HG03460 (cell line): ENCODE results near the gene SLC27A4.

Source experiments
- ATAC-seq: cut with Tn5 transposase; IDR thresholded peaks from one replicate; pipeline ENCODE4 v1.9.1; 2021; ENCODE audit not compliant: unreplicated experiment

The SLC27A4 gene

GRCh38 chr9:128339761-128340690 lies at the start of gene SLC27A4:
Gene SLC27A4 (plus strand): TSS chr9:128340527. CDS start chr9:128343133, 2,606 bp downstream.
- ATAC-seq = peak; percentile 84

GRCh38 chr9:128292009-128292408 lies 48.3 kb upstream of the SLC27A4 start:
- no peak for ATAC-seq

- no peak for ATAC-seq
Measured at GRCh38 chr9:128293091-128293490, 47.2 kb upstream of the SLC27A4 start.

GRCh38 chr9:128294142-128294541 lies 46.2 kb upstream of the SLC27A4 start:
- no peak for ATAC-seq

GRCh38 chr9:128296340-128297220 lies 43.7 kb upstream of the SLC27A4 start:
- ATAC-seq = no peak

- no peak for ATAC-seq
Measured at GRCh38 chr9:128297221-128297773, 43.0 kb upstream of the SLC27A4 start.

GRCh38 chr9:128298535-128299482 lies 41.5 kb upstream of the SLC27A4 start:
- no peak for ATAC-seq

GRCh38 chr9:128304136-128304970 lies 36.0 kb upstream of the SLC27A4 start:
- no peak for ATAC-seq

GRCh38 chr9:128304971-128305288 lies 35.4 kb upstream of the SLC27A4 start:
- ATAC-seq = no peak

- ATAC-seq = no peak
Measured at GRCh38 chr9:128309551-128309950, 30.8 kb upstream of the SLC27A4 start.

- no peak for ATAC-seq
Measured at GRCh38 chr9:128310461-128310860, 29.9 kb upstream of the SLC27A4 start.

- no peak for ATAC-seq
Measured at GRCh38 chr9:128314697-128315096, 25.6 kb upstream of the SLC27A4 start.

- ATAC-seq = no peak
Measured at GRCh38 chr9:128316421-128316820, 23.9 kb upstream of the SLC27A4 start.

GRCh38 chr9:128317629-128318028 lies 22.7 kb upstream of the SLC27A4 start:
- ATAC-seq = no peak

- no peak for ATAC-seq
Measured at GRCh38 chr9:128321343-128321742, 19.0 kb upstream of the SLC27A4 start.

GRCh38 chr9:128321879-128322403 lies 18.4 kb upstream of the SLC27A4 start:
- peak; percentile 7 for ATAC-seq

GRCh38 chr9:128322404-128323211 lies 17.7 kb upstream of the SLC27A4 start, which contains the start of the genes COQ4 and TRUB2:
Gene COQ4 (plus strand): TSS chr9:128322839. CDS start chr9:128322859, 20 bp downstream.
Gene TRUB2 (minus strand): TSS chr9:128322447. CDS start chr9:128322408, 39 bp downstream.
- ATAC-seq = peak; percentile 87

- ATAC-seq = no peak
Measured at GRCh38 chr9:128323212-128323730, 17.1 kb upstream of the SLC27A4 start.
